ENCODE results near the gene STARD13.
A peak's percentile ranks its signal among the peaks of the same experiment; 100 is the strongest.
"Not testable (repeated sequence)": the region's sequence is repeated elsewhere in the genome, so short reads cannot be mapped to it uniquely, and the experiment has no call there.

STARD13 gene

DNA sequence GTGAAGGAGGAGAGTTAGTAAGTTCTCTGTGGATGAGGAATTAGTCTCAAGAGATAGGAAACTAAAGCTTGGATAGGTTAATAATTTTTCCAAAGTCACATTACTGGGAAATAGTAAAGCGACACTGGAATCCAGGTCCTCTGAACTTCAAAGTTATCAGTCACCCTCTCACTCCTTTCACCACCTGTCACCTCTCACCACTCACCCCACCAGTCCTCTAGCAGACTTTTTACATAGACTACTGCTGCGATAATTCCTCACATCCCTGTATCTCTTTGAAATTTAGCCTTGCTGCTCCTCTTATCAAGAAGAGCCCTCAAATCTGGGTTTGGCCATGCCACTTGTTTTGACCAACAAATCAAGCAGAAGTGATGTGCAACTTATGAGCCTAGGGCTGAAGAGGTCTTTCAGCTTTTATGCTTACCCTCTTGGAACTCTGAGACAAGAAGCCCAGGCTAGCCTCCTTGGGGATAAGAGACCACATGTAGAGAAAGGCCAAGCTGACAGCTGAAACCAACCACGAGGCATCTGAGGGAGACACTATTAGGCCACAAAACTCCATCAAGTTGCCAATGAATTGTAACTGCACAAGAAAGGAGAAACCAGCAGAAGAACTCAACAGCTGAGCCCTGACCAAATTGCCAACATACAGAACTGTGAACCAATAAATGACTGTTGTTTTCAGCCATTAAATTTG lies 41.2 kb downstream of the STARD13 start:
- H3K27me3 ChIP-seq (ENCODE audit: control insufficient read depth in 1 of 2, insufficient read depth in 1 of 2, low read length in 2 of 2) = no peaks in the 10 kb centered on the region
- H3K9ac ChIP-seq (ENCODE audit: low read length) = no peak overlapping the region
- no peak overlapping the region for H3K14ac ChIP-seq (ENCODE audit: low read length in 2 of 2)
- no peak overlapping the region for H3K23ac ChIP-seq (ENCODE audit: low read length in 2 of 2)
- peaks cover 6% of the 10 kb centered on the region for H3K9me3 ChIP-seq (ENCODE audit: control insufficient read depth, low read length)
- peak overlapping the region in 1 of 2 experiments; percentile 19 for H3K18ac ChIP-seq (ENCODE audit: low read depth in 1 of 2, low read length in 2 of 2)
- H2AK5ac ChIP-seq (ENCODE audit: low read length, severe bottlenecking) = peak overlapping the region; percentile 75
- no peak overlapping the region for H4K8ac ChIP-seq (ENCODE audit: low read length)
- no peak overlapping the region for H2BK120ac ChIP-seq (ENCODE audit: low read depth, low read length)
- H3K36me3 ChIP-seq (ENCODE audit: control insufficient read depth in 1 of 2, insufficient read depth in 2 of 2, low read depth in 1 of 2, low read length in 2 of 2) = peaks cover 0 to 7% of the 10 kb centered on the region in 2 experiments
- no peak overlapping the region for H4K91ac ChIP-seq (ENCODE audit: low read length)
- H3K4me1 ChIP-seq (ENCODE audit: control insufficient read depth, insufficient read depth, low read depth, low read length) = peaks cover 5% of the 10 kb centered on the region
- H2BK12ac ChIP-seq (ENCODE audit: low read length in 2 of 2) = no peak overlapping the region
- no peak overlapping the region for H3K4me3 ChIP-seq (ENCODE audit: insufficient read depth in 1 of 2, low read depth in 1 of 2, low read length in 2 of 2)
- H3K79me1 ChIP-seq (replicated peaks; ENCODE audit: low read length, poor library complexity, severe bottlenecking) = peaks cover 12% of the 10 kb centered on the region
- no peak overlapping the region for H2AFZ ChIP-seq (ENCODE audit: low read depth, low read length)
- peak overlapping the region; percentile 1 for H3K27ac ChIP-seq (ENCODE audit: low read length, poor library complexity, severe bottlenecking)
- H3K4ac ChIP-seq (ENCODE audit: low read depth in 1 of 2, low read length in 2 of 2) = no peak overlapping the region
- H2BK5ac ChIP-seq (ENCODE audit: low read depth, low read length, poor library complexity, severe bottlenecking) = peak overlapping the region; percentile 84
- no peak overlapping the region for H2BK15ac ChIP-seq (ENCODE audit: low read depth, poor library complexity, severe bottlenecking)
- no peak overlapping the region for H3K4me2 ChIP-seq (ENCODE audit: low read length, poor library complexity, severe bottlenecking)
- 92% methylated on average over 3 of the region's 3 CpGs for WGBS
- no peak for DNase-seq

DNA sequence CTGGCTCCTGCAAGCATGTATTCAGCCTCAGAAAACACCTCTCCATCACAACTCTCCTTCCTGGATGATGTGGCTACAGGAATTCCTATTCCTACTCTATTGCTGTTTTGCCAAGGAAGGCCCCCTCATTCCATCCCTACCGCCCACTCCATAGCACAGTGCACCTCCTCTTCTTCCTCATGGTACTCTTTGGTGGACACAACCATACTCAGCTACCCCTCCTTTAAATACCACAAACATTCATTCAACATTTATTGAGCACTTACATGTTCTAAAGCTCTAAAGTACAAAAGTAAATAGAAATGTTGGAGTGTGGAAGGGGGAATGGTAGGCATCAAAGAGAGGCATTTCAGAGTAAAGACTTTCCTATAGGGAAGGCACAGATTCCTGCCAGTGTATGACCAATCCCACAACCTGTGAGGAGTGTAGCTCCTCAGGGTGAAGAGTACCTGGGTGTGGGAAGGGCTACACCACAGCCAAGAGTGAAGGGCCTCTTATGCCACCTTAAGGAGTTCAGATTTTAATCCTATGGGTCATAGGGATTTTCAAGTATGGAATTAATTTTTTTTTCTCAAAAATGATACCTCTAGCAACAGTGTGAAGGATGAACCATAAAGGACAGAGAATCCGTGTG lies 42.5 kb downstream of the STARD13 start:
- H3K79me1 ChIP-seq (replicated peaks; ENCODE audit: low read length, poor library complexity, severe bottlenecking) = peaks cover 12% of the 10 kb centered on the region
- no peak overlapping the region for H4K91ac ChIP-seq (ENCODE audit: low read length)
- H3K27ac ChIP-seq (ENCODE audit: low read length, poor library complexity, severe bottlenecking) = peak overlapping the region; percentile 2
- peak overlapping the region; percentile 43 for H2BK120ac ChIP-seq (ENCODE audit: low read depth, low read length)
- H3K36me3 ChIP-seq (ENCODE audit: control insufficient read depth in 1 of 2, insufficient read depth in 2 of 2, low read depth in 1 of 2, low read length in 2 of 2) = peaks cover 0 to 7% of the 10 kb centered on the region in 2 experiments
- H3K27me3 ChIP-seq (ENCODE audit: control insufficient read depth in 1 of 2, insufficient read depth in 1 of 2, low read length in 2 of 2) = no peaks in the 10 kb centered on the region
- 97% methylated on average over 2 of the region's 2 CpGs for WGBS
- no peak overlapping the region for H3K4ac ChIP-seq (ENCODE audit: low read depth in 1 of 2, low read length in 2 of 2)
- H2BK12ac ChIP-seq (ENCODE audit: low read length in 2 of 2) = no peak overlapping the region
- H4K8ac ChIP-seq (ENCODE audit: low read length) = peak overlapping the region; percentile 37
- H2BK5ac ChIP-seq (ENCODE audit: low read depth, low read length, poor library complexity, severe bottlenecking) = no peak overlapping the region
- H2AK5ac ChIP-seq (ENCODE audit: low read length, severe bottlenecking) = peak overlapping the region; percentile 92
- peak overlapping the region in 1 of 2 experiments; percentile 71 for H3K18ac ChIP-seq (ENCODE audit: low read depth in 1 of 2, low read length in 2 of 2)
- H3K9ac ChIP-seq (ENCODE audit: low read length) = no peak overlapping the region
- H3K14ac ChIP-seq (ENCODE audit: low read length in 2 of 2) = no peak overlapping the region
- H2BK15ac ChIP-seq (ENCODE audit: low read depth, poor library complexity, severe bottlenecking) = no peak overlapping the region
- no peak overlapping the region for H2AFZ ChIP-seq (ENCODE audit: low read depth, low read length)
- H3K9me3 ChIP-seq (ENCODE audit: control insufficient read depth, low read length) = peaks cover 6% of the 10 kb centered on the region
- DNase-seq = no peak
- peaks cover 4% of the 10 kb centered on the region for H3K4me1 ChIP-seq (ENCODE audit: control insufficient read depth, insufficient read depth, low read depth, low read length)
- no peak overlapping the region for H3K4me2 ChIP-seq (ENCODE audit: low read length, poor library complexity, severe bottlenecking)
- H3K23ac ChIP-seq (ENCODE audit: low read length in 2 of 2) = no peak overlapping the region
- no peak overlapping the region for H3K4me3 ChIP-seq (ENCODE audit: insufficient read depth in 1 of 2, low read depth in 1 of 2, low read length in 2 of 2)

DNA sequence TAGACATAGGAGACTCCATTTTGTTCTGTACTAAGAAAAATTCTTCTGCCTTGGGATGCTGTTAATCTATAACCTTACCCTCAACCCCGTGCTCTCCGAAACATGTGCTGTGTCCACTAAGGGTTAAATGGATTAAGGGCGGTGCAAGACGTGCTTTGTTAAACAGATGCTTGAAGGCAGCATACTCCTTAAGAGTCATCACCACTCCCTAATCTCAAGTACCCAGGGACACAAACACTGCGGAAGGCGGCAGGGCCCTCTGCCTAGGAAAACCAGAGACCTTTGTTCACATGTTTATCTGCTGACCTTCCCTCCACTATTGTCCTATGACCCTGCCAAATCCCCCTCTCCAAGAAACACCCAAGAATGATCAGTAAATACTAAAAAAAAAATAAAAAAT lies 43.2 kb downstream of the STARD13 start:
- H2BK120ac ChIP-seq (ENCODE audit: low read depth, low read length); H3K4ac ChIP-seq (ENCODE audit: low read depth in 1 of 2, low read length in 2 of 2); H3K4me1 ChIP-seq (ENCODE audit: control insufficient read depth, insufficient read depth, low read depth, low read length); H3K27ac ChIP-seq (ENCODE audit: low read length, poor library complexity, severe bottlenecking); H3K36me3 ChIP-seq (ENCODE audit: control insufficient read depth in 1 of 2, insufficient read depth in 2 of 2, low read depth in 1 of 2, low read length in 2 of 2); H3K79me1 ChIP-seq (replicated peaks; ENCODE audit: low read length, poor library complexity, severe bottlenecking); H4K91ac ChIP-seq (ENCODE audit: low read length); H3K9ac ChIP-seq (ENCODE audit: low read length); H2BK12ac ChIP-seq (ENCODE audit: low read length in 2 of 2); H2AK5ac ChIP-seq (ENCODE audit: low read length, severe bottlenecking); H2BK15ac ChIP-seq (ENCODE audit: low read depth, poor library complexity, severe bottlenecking); H3K4me3 ChIP-seq (ENCODE audit: insufficient read depth in 1 of 2, low read depth in 1 of 2, low read length in 2 of 2); H3K9me3 ChIP-seq (ENCODE audit: control insufficient read depth, low read length); H2AFZ ChIP-seq (ENCODE audit: low read depth, low read length); H3K27me3 ChIP-seq (ENCODE audit: control insufficient read depth in 1 of 2, insufficient read depth in 1 of 2, low read length in 2 of 2); H4K8ac ChIP-seq (ENCODE audit: low read length); H3K18ac ChIP-seq (ENCODE audit: low read depth in 1 of 2, low read length in 2 of 2); H3K14ac ChIP-seq (ENCODE audit: low read length in 2 of 2); H3K4me2 ChIP-seq (ENCODE audit: low read length, poor library complexity, severe bottlenecking); H3K23ac ChIP-seq (ENCODE audit: low read length in 2 of 2); DNase-seq; H2BK5ac ChIP-seq (ENCODE audit: low read depth, low read length, poor library complexity, severe bottlenecking): not testable (repeated sequence)
- WGBS = no CpG with 5 or more reads among the region's 6 CpGs

DNA sequence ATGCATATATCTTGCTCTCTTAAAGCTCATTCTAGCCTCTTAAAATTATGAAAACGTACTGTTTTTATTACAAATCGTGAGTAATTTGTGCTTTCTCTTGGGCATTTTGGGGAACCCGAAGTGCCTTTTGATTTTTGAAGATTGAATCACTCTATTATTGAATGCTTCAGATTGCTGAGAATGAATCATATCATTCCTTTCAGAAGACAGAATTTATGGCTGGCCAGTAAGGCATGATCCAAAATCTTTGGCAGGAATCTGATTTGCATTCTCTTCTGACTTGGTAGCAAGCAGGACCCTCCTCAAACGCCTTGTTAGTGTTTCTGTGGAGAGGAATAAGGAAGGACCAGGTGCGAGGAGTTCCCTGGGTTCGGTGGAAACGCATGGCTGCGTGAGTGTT lies 49.5 kb downstream of the STARD13 start:
- Histone ChIP-seq H2AFZ (ENCODE audit: low read depth, low read length) (no peak overlapping the region), H3K9ac (ENCODE audit: low read length) (peak overlapping the region; percentile 55), H2BK5ac (ENCODE audit: low read depth, low read length, poor library complexity, severe bottlenecking) (no peak overlapping the region), H2BK12ac (ENCODE audit: low read length in 2 of 2) (no peak overlapping the region), H3K4me1 (ENCODE audit: control insufficient read depth, insufficient read depth, low read depth, low read length) (peaks cover 8% of the 10 kb centered on the region), H3K18ac (ENCODE audit: low read depth in 1 of 2, low read length in 2 of 2) (no peak overlapping the region), H3K4me2 (ENCODE audit: low read length, poor library complexity, severe bottlenecking) (no peak overlapping the region), H2BK120ac (ENCODE audit: low read depth, low read length) (no peak overlapping the region), H3K27ac (ENCODE audit: low read length, poor library complexity, severe bottlenecking) (peak overlapping the region; percentile 89), H3K14ac (ENCODE audit: low read length in 2 of 2) (no peak overlapping the region), H3K27me3 (ENCODE audit: control insufficient read depth in 1 of 2, insufficient read depth in 1 of 2, low read length in 2 of 2) (no peaks in the 10 kb centered on the region), H3K23ac (ENCODE audit: low read length in 2 of 2) (no peak overlapping the region), H3K79me1 (replicated peaks; ENCODE audit: low read length, poor library complexity, severe bottlenecking) (peaks cover 19% of the 10 kb centered on the region), H2BK15ac (ENCODE audit: low read depth, poor library complexity, severe bottlenecking) (no peak overlapping the region), H2AK5ac (ENCODE audit: low read length, severe bottlenecking) (peak overlapping the region; percentile 54), H3K36me3 (ENCODE audit: control insufficient read depth in 1 of 2, insufficient read depth in 2 of 2, low read depth in 1 of 2, low read length in 2 of 2) (peaks cover 7 to 10% of the 10 kb centered on the region in 2 experiments), H3K9me3 (ENCODE audit: control insufficient read depth, low read length) (peaks cover 10% of the 10 kb centered on the region), H4K8ac (ENCODE audit: low read length) (no peak overlapping the region), H3K4ac (ENCODE audit: low read depth in 1 of 2, low read length in 2 of 2) (no peak overlapping the region), H3K4me3 (ENCODE audit: insufficient read depth in 1 of 2, low read depth in 1 of 2, low read length in 2 of 2) (peak overlapping the region in 1 of 2 experiments; percentile 48), H4K91ac (ENCODE audit: low read length) (no peak overlapping the region)
- 38% methylated on average over 2 of the region's 8 CpGs for WGBS
- DNase-seq = no peak
